GM12865 (cell line): Measurements from ENCODE around the gene IRAK3.
A peak's percentile ranks its signal among the peaks of the same experiment; 100 is the strongest.

Source experiments
- DNase-seq: peaks from one replicate; pipeline ENCODE4 v3.0.0; 2010; ENCODE audit warnings: low read depth
- H3K4me3 ChIP-seq: 2 replicates; pipeline ENCODE4 v1.5.1; 2011; ENCODE audit warnings: mild to moderate bottlenecking, low read depth, low read length, control low read depth
- CTCF ChIP-seq: IDR thresholded peaks from 2 replicates; pipeline ENCODE4 v1.5.1; 2011; ENCODE audit warnings: low read length, control low read depth, low read depth, inconsistent platforms; ENCODE audit not compliant: insufficient read depth; ENCODE audit errors: missing control alignments

IRAK3 gene

DNA sequence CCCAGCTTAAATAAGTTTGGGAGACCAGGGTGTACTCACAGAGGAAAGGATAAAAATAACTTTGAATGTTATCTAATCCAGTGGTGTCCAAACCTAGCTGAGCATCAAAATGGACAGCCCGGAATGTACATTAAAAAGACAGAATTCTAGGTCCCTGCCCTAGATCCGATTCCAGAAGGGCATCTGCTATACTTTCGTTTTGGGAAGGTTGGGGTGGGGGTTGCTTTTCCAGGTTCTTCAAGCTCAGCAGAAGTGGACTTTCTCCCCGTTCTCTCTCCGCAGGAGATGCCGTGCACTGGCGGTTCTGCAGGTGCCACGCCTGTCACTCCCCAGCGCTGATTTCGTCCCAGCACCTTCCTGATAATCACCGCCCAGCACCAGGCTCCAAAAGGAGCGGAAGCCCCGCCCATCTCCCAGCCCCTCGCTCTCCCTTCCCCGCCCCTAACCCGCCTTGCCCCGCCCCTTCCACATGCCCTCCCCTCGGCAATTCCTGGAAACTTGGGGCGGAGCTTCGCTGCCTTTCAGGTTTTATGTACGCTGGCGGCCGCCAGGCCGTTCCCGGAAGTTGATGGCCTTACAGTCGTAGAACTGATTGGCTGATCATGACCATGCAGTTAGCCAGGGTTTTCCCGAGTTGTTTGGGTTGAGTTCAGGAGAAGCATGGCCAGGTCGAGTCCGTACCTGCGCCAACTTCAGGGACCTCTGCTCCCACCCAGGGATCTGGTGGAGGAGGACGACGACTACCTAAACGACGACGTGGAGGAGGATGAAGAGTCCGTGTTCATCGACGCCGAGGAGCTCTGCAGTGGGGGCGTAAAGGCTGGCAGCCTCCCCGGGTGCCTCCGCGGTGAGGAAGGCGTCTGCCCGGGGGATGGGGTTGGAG is 113.2 kb downstream of the IRAK3 start, which contains the start of gene HELB:
Gene HELB (plus strand): TSS at position 550 of the 883 bp plus-strand sequence. CDS start 111 bp downstream, at position 661.
- TF ChIP-seq CTCF, result no peak
- peak; percentile 97 for DNase-seq
- peak within 1 kb of the TSS; percentile 77 for H3K4me3 ChIP-seq

- peak overlapping the region; percentile 77 for H3K4me3 ChIP-seq
- TF ChIP-seq CTCF, result no peak
- DNase-seq, result no peak
These were observed 113.8 kb downstream of the IRAK3 start for GRCh38 chr12:66302827-66303169.

DNA sequence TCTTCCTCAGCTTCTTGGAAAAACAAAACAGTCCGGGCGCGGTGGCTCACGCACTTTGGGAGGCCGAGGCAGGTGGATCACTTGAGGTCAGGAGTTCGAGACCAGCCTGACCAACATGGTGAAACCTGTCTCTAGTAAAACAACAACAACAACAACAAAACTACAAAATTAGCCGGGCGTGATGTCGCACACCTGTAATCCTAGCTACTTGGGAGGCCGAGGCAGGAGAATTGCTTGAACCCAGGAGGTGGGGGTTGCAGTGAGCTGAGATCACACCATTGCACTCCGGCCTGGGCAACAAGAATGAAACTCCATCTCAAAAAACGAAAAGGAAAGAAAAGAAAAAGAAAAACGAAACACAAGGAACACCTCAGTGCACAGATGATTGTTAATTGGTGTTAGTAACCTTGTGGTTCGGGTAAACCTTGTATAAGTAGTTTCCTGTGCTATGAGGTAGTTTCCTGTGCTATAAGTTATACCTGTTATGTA is 114.3 kb downstream of the IRAK3 start:
- DNase-seq, result peak; percentile 60
- peak overlapping the region; percentile 77 for H3K4me3 ChIP-seq
